GM12878 (cell line): ENCODE measurements around the gene IRF6. TPM values are rescaled to one million over a fixed set of nuclear protein-coding genes. Genes with fewer than 3 reads are reported as not detected.

Experiments used
- ATAC-seq: fragments of 200-7000 bp; cut with Tn5 transposase; 3 replicates; pipeline ENCODE4 v1.9.1; 2020; ENCODE audit warnings: mild to moderate bottlenecking, moderate library complexity
- BruUV-seq: library from RNA; stranded (reverse); fragments of 400-500 nt; replicated peaks from 2 replicates; lab custom pipeline; 2021; lab: Mats Ljungman, UMichigan
- CTCF ChIA-PET: fragments of 300-600 bp; sonication (Branson Sonifier 250); formaldehyde crosslinking; extraction: SDS; loops from one replicate; lab custom pipeline; 2021; ENCODE audit warnings: inconsistent platforms; lab: Yijun Ruan, JAX
- POLR2A ChIA-PET: fragments of 350-600 bp; formaldehyde crosslinking; extraction: SDS; loops from one replicate; lab custom pipeline; 2021; ENCODE audit warnings: inconsistent platforms; lab: Charles Lee
- RAD21 ChIA-PET: fragments of 300-600 bp; sonication (Branson Sonifier 250); formaldehyde crosslinking; loops from one replicate; lab custom pipeline; 2023; ENCODE audit warnings: antibody characterized with exemption; ENCODE audit not compliant: unreplicated experiment; lab: Charles Lee
- SMC1A ChIA-PET: fragments of 300-600 bp; sonication (Branson Sonifier 250); formaldehyde crosslinking; loops from one replicate; lab custom pipeline; 2023; ENCODE audit not compliant: unreplicated experiment, uncharacterized antibody; lab: Charles Lee
- DNase-seq: peaks from one replicate; pipeline ENCODE4 v3.0.0-alpha.2; 2011; ENCODE audit warnings: low read depth, low spot score
- FAIRE-seq: peaks from 3 replicates; lab custom pipeline; 2011; peaks lifted over from hg19 to GRCh38; lab: Jason Lieb, UNC
- H2AFZ ChIP-seq: 2 replicates; pipeline ENCODE4 v1.6.0; 2011; ENCODE audit warnings: low read depth, low read length, control low read depth; ENCODE audit not compliant: control insufficient read depth
- H3K27ac ChIP-seq: 2 replicates; pipeline ENCODE4 v1.5.1; 2011; ENCODE audit warnings: control low read depth; ENCODE audit not compliant: control insufficient read depth, insufficient read depth
- H3K27me3 ChIP-seq, 2 experiments: replicated peaks in 1 of 2; 2 replicates each; pipeline versions ENCODE4 v1.6.0 to v1.6.1; 2011; ENCODE audit warnings: low read length in 1 of 2; ENCODE audit not compliant: control insufficient read depth in 2 of 2, insufficient read depth in 2 of 2
- H3K36me3 ChIP-seq, 2 experiments: 2 replicates each; pipeline ENCODE4 v1.5.1; 2011; ENCODE audit warnings: low read length in 1 of 2; ENCODE audit not compliant: control insufficient read depth in 2 of 2, insufficient read depth in 2 of 2
- H3K4me1 ChIP-seq: 2 replicates; pipeline ENCODE4 v1.6.1; 2011; ENCODE audit warnings: mild to moderate bottlenecking, low read length, moderate library complexity, mixed read lengths; ENCODE audit not compliant: control insufficient read depth, insufficient read depth
- H3K4me2 ChIP-seq: 2 replicates; pipeline ENCODE4 v1.6.0; 2011; ENCODE audit warnings: control low read depth; ENCODE audit not compliant: control insufficient read depth, insufficient read depth
- H3K4me3 ChIP-seq: fragments of 200-600 bp; sonication (generic); 2 replicates; pipeline ENCODE4 v1.5.1; 2016
- H3K79me2 ChIP-seq: 2 replicates; pipeline ENCODE4 v1.6.0; 2011; ENCODE audit warnings: low read length; ENCODE audit not compliant: control insufficient read depth, insufficient read depth
- H3K9ac ChIP-seq: 2 replicates; pipeline ENCODE4 v1.8.0; 2011; ENCODE audit warnings: low read length, control low read depth, mixed read lengths; ENCODE audit not compliant: control insufficient read depth, insufficient read depth
- H3K9me3 ChIP-seq: replicated peaks from 3 replicates; pipeline ENCODE4 v1.5.1; 2011; ENCODE audit warnings: mild to moderate bottlenecking, low read length; ENCODE audit not compliant: control insufficient read depth, insufficient read depth
- H4K20me1 ChIP-seq: 2 replicates; pipeline ENCODE4 v1.6.0; 2011; ENCODE audit not compliant: control insufficient read depth, insufficient read depth
- BACH1 ChIP-seq: fragments of 450-650 bp; IDR thresholded peaks from 2 replicates; pipeline ENCODE4 v1.6.1; 2017; ENCODE audit warnings: mild to moderate bottlenecking, borderline replicate concordance
- CHD2 ChIP-seq: IDR thresholded peaks from 2 replicates; pipeline ENCODE4 v1.6.1; 2011; ENCODE audit warnings: low read depth, low read length, improper control_type of control experiment, borderline replicate concordance
- HDAC2 ChIP-seq: fragments of 200-600 bp; sonication (generic); IDR thresholded peaks from 2 replicates; pipeline ENCODE4 v1.6.1; 2017
- HDAC6 ChIP-seq: fragments of 200-600 bp; sonication (generic); IDR thresholded peaks from one replicate; pipeline ENCODE4 v1.8.0; 2017; ENCODE audit warnings: antibody characterized with exemption; ENCODE audit not compliant: unreplicated experiment
- JUND ChIP-seq: IDR thresholded peaks from 2 replicates; pipeline ENCODE4 v1.6.1; 2012; ENCODE audit warnings: low read depth, mild to moderate bottlenecking, low read length, improper control_type of control experiment, moderate library complexity
- KDM1A ChIP-seq: fragments of 200-600 bp; sonication (generic); IDR thresholded peaks from 2 replicates; pipeline ENCODE4 v1.6.1; 2016; ENCODE audit warnings: borderline replicate concordance
- KLF5 ChIP-seq: fragments of 450-650 bp; IDR thresholded peaks from 2 replicates; pipeline ENCODE4 v1.6.1; 2014; ENCODE audit warnings: mild to moderate bottlenecking; ENCODE audit not compliant: partially characterized antibody
- TAF1 ChIP-seq: IDR thresholded peaks from 2 replicates; pipeline ENCODE4 v1.6.1; 2011; ENCODE audit warnings: mild to moderate bottlenecking, low read depth, low read length, borderline replicate concordance
- ZNF217 ChIP-seq: fragments of 450-650 bp; IDR thresholded peaks from 2 replicates; pipeline ENCODE4 v1.6.1; 2017; ENCODE audit warnings: antibody characterized with exemption, mild to moderate bottlenecking
- WGBS: methylation state at CpG from one replicate; pipeline ENCODE4 v1.1.6; 2016; ENCODE audit warnings: low lambda C conversion rate; ENCODE audit not compliant: insufficient replicate concordance, insufficient coverage; ENCODE audit errors: missing lambda C conversion rate; 5-methylcytosine and 5-hydroxymethylcytosine counted together
- in situ Hi-C: fragments of 300-500 bp; cut with MboI; formaldehyde crosslinking; loops from 9 replicates; pipeline ENCODE4 v1.14.3; 2018; ENCODE audit warnings: mixed read lengths
- intact Hi-C: fragments of 100-400 bp; cut with micrococcal nuclease; formaldehyde crosslinking; loops from one replicate; pipeline ENCODE4 v1.14.2; 2022; ENCODE audit not compliant: unreplicated experiment
- polyA plus RNA-seq, 11 experiments: library from polyadenylated mRNA; depleted of rRNA in 4 of 11; unstranded in 6 of 11; stranded (reverse) in 5 of 11; fragments of >200 nt; fragmentation: Nextera tagmentation in 4 of 11; fragmentation: Illumina TruSeq in 1 of 11; extraction: Ambion mirVana in 4 of 11; extraction: Trizol in 1 of 11; gene quantifications; 1 replicate in 1 of 11; 2 replicates in 10 of 11; pipeline versions ENCODE4 v1.2.1 to v1.2.3, GENCODE V29; 2011 to 2016; ENCODE audit warnings: inconsistent platforms in 2 of 11, missing spikeins in 2 of 11, low read depth in 1 of 11
- total RNA-seq, 4 experiments: library from RNA; depleted of rRNA in 3 of 4; stranded (reverse); fragments of >200 nt in 3 of 4; fragmentation: Illumina TruSeq in 1 of 4; extraction: Trizol in 1 of 4; gene quantifications; 2 replicates each; pipeline versions ENCODE4 v1.2.1 to v1.2.3, GENCODE V29; 2013 to 2021
- TF ChIP-seq, protein P1 (sequence below): IDR thresholded peaks from 2 replicates; pipeline ENCODE4 v1.6.1; 2012; ENCODE audit warnings: low read depth, low read length, improper control_type of control experiment
- TF ChIP-seq, protein P2 (sequence below): fragments of 450-650 bp; conservative IDR thresholded peaks from 2 replicates; pipeline ENCODE4 v1.6.1; 2017; ENCODE audit warnings: mild to moderate bottlenecking, moderate library complexity
- TF ChIP-seq, protein P3 (sequence below): fragments of 450-650 bp; IDR thresholded peaks from 2 replicates; pipeline ENCODE4 v1.6.1; 2017; ENCODE audit warnings: mild to moderate bottlenecking, moderate library complexity

Gene IRF6
- total and polyA plus RNA-seq, 10 of the 15 experiments (the other 5 are each of a cell fraction or from before 2014, with no cell fraction given) = 0.04 to 0.50 (median 0.09) TPM; not detected in 1

DNA sequence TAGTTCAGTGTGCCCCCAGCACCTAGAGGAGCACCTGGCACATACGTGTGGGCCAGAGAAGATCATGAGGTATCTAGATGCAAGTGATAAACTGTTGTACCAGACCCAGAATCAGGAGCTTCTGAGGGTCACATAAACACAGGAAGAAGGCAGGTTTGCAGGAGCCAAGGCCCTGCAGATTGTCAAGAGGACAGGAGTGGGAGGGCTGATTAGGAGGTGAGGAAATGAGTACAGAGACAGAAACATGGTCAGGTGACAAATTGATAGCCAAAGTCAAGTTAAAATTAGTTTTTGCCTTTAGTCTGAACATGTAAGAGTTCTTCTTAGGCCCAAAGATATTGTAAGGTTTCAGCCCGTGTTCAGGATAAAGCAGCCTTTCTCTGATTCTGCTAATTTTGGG, 64.1 kb downstream of the IRF6 start:
- in situ Hi-C loops = no loop called here

More for the DNA sequence above, 64.1 kb downstream of the IRF6 start:
- Histone ChIP-seq H3K9ac (no peak overlapping the region), H3K27me3 (no peaks in the 10 kb centered on the region), H2AFZ (no peak overlapping the region), H3K36me3 (no peaks in the 10 kb centered on the region), H3K79me2 (no peaks in the 10 kb centered on the region), H3K4me3 (no peak overlapping the region), H3K9me3 (no peaks in the 10 kb centered on the region), H3K4me1 (no peaks in the 10 kb centered on the region), H4K20me1 (no peaks in the 10 kb centered on the region), H3K27ac (no peak overlapping the region), H3K4me2 (no peak overlapping the region)
- FAIRE-seq = no peak
- SMC1A ChIA-PET = no interaction called here
- RAD21 ChIA-PET = no interaction called here
- BruUV-seq = no TSS peak
- WGBS = 83% methylated on average over 2 of the region's 2 CpGs
- ATAC-seq = no peak
- POLR2A ChIA-PET = interaction anchor here (1.2 kb wide), 1 partner anchor 10 kb away, joined by 3 read pairs; no protein-coding TSS in a partner anchor
- CTCF ChIA-PET = interaction anchor here (1.0 to 1.5 kb wide), 3 partner anchors 14 to 172 kb away, joined by 3 to 4 read pairs (median 3); no protein-coding TSS in a partner anchor
- intact Hi-C loops = loop anchor here (10.0 kb wide), 1 partner anchor 137 kb away; no protein-coding TSS in a partner anchor
- TF ChIP-seq KLF5 = no peak
- no peak for TF ChIP-seq CHD2
- TF ChIP-seq, protein P1, sequence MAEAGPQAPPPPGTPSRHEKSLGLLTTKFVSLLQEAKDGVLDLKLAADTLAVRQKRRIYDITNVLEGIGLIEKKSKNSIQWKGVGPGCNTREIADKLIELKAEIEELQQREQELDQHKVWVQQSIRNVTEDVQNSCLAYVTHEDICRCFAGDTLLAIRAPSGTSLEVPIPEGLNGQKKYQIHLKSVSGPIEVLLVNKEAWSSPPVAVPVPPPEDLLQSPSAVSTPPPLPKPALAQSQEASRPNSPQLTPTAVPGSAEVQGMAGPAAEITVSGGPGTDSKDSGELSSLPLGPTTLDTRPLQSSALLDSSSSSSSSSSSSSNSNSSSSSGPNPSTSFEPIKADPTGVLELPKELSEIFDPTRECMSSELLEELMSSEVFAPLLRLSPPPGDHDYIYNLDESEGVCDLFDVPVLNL = no peak
- no peak for TF ChIP-seq KDM1A
- no peak for TF ChIP-seq BACH1
- TF ChIP-seq JUND = no peak
- TF ChIP-seq TAF1 = no peak
- TF ChIP-seq ZNF217 = no peak
- no peak for TF ChIP-seq HDAC2
- TF ChIP-seq, protein P2, sequence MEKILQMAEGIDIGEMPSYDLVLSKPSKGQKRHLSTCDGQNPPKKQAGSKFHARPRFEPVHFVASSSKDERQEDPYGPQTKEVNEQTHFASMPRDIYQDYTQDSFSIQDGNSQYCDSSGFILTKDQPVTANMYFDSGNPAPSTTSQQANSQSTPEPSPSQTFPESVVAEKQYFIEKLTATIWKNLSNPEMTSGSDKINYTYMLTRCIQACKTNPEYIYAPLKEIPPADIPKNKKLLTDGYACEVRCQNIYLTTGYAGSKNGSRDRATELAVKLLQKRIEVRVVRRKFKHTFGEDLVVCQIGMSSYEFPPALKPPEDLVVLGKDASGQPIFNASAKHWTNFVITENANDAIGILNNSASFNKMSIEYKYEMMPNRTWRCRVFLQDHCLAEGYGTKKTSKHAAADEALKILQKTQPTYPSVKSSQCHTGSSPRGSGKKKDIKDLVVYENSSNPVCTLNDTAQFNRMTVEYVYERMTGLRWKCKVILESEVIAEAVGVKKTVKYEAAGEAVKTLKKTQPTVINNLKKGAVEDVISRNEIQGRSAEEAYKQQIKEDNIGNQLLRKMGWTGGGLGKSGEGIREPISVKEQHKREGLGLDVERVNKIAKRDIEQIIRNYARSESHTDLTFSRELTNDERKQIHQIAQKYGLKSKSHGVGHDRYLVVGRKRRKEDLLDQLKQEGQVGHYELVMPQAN = no peak
- no peak for TF ChIP-seq HDAC6
- TF ChIP-seq, protein P3, sequence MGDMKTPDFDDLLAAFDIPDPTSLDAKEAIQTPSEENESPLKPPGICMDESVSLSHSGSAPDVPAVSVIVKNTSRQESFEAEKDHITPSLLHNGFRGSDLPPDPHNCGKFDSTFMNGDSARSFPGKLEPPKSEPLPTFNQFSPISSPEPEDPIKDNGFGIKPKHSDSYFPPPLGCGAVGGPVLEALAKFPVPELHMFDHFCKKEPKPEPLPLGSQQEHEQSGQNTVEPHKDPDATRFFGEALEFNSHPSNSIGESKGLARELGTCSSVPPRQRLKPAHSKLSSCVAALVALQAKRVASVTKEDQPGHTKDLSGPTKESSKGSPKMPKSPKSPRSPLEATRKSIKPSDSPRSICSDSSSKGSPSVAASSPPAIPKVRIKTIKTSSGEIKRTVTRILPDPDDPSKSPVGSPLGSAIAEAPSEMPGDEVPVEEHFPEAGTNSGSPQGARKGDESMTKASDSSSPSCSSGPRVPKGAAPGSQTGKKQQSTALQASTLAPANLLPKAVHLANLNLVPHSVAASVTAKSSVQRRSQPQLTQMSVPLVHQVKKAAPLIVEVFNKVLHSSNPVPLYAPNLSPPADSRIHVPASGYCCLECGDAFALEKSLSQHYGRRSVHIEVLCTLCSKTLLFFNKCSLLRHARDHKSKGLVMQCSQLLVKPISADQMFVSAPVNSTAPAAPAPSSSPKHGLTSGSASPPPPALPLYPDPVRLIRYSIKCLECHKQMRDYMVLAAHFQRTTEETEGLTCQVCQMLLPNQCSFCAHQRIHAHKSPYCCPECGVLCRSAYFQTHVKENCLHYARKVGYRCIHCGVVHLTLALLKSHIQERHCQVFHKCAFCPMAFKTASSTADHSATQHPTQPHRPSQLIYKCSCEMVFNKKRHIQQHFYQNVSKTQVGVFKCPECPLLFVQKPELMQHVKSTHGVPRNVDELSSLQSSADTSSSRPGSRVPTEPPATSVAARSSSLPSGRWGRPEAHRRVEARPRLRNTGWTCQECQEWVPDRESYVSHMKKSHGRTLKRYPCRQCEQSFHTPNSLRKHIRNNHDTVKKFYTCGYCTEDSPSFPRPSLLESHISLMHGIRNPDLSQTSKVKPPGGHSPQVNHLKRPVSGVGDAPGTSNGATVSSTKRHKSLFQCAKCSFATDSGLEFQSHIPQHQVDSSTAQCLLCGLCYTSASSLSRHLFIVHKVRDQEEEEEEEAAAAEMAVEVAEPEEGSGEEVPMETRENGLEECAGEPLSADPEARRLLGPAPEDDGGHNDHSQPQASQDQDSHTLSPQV = no peak
- no peak for DNase-seq
